H1 (cell line): ENCODE measurements around the gene THOC5. TPM values are rescaled to one million over a fixed set of nuclear protein-coding genes. Genes with fewer than 3 reads are reported as not detected.

Experiments
- BCL11A ChIP-seq, 2 experiments: IDR thresholded peaks; one replicate each; pipeline ENCODE4 v1.6.1; 2011; ENCODE audit warnings: low read depth in 2 of 2, low read length in 2 of 2, mild to moderate bottlenecking in 2 of 2
- CBX5 ChIP-seq: fragments of 300-800, 300-1000 bp; sonication (generic); IDR thresholded peaks from 2 replicates; pipeline ENCODE4 v1.7.1; 2016; ENCODE audit warnings: antibody characterized with exemption, low read length, low read depth
- POU5F1 ChIP-seq: IDR thresholded peaks from 2 replicates; pipeline ENCODE4 v1.6.1; 2011; ENCODE audit warnings: low read depth, mild to moderate bottlenecking, low read length, moderate library complexity
- SP2 ChIP-seq: IDR thresholded peaks from 2 replicates; pipeline ENCODE4 v1.6.1; 2012; ENCODE audit warnings: mild to moderate bottlenecking, low read length, inconsistent platforms
- SP4 ChIP-seq: IDR thresholded peaks from 2 replicates; pipeline ENCODE4 v1.6.1; 2012; ENCODE audit warnings: low read length, inconsistent platforms
- YY1 ChIP-seq: IDR thresholded peaks from 2 replicates; pipeline ENCODE4 v1.6.1; 2011; ENCODE audit warnings: low read depth, mild to moderate bottlenecking, low read length
- polyA plus RNA-seq, 7 experiments: library from polyadenylated mRNA; depleted of rRNA in 3 of 7; stranded (reverse) in 5 of 7; unstranded in 2 of 7; fragments of >200 nt in 5 of 7; fragments of 200-250 nt in 2 of 7; gene quantifications; 1 replicate in 5 of 7; 2 replicates in 1 of 7; 4 replicates in 1 of 7; pipeline versions ENCODE4 v1.2.1 to v1.2.3, GENCODE V29; 2011 to 2013; ENCODE audit warnings: missing spikeins in 2 of 7, mixed read lengths in 2 of 7
- total RNA-seq: library from RNA; stranded (reverse); fragmentation: NEBNext Ultra II Directional; extraction: Animal tissue kit (Norgen Biotek cat#: 25700); gene quantifications from 2 replicates; pipeline ENCODE4 v1.2.1, GENCODE V29; 2021
- TF ChIP-seq, protein P1 (sequence below): fragments of 300-600 bp; sonication (generic); IDR thresholded peaks from 2 replicates; pipeline ENCODE4 v1.7.1; 2012; ENCODE audit warnings: low read length, moderate library complexity, mild to moderate bottlenecking, inconsistent platforms; ENCODE audit not compliant: insufficient replicate concordance

Gene THOC5
- total and polyA plus RNA-seq, 2 of the 8 experiments (the other 6 are each of a cell fraction or from before 2014, with no cell fraction given): 27.7 to 65.7 TPM

DNA sequence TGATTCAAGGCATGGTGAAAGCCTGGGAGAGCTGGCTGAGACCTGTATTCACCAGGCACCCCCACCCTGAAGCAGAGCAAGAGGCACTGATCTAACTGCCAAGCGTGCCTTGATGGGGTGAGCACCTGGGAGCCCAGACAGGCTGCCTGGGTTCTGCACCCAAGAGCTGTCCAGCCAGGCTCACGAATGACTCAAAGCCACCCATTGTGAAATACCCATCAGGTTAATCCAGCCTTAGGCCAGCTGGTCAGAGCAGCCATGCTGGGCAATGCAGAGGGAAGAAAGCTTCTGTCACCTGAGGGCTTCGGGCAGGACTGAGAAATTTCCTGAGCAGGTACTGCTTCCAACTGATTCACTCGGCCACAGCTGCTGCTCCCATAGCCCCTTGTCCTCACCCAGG, 22.1 kb downstream of the THOC5 start (continued):
- TF ChIP-seq BCL11A (IDR thresholded peaks at IDR 0.05; ENCODE audit: low read depth in 2 of 2, low read length in 2 of 2): no peak
- no peak for TF ChIP-seq SP2
- TF ChIP-seq, protein P1, sequence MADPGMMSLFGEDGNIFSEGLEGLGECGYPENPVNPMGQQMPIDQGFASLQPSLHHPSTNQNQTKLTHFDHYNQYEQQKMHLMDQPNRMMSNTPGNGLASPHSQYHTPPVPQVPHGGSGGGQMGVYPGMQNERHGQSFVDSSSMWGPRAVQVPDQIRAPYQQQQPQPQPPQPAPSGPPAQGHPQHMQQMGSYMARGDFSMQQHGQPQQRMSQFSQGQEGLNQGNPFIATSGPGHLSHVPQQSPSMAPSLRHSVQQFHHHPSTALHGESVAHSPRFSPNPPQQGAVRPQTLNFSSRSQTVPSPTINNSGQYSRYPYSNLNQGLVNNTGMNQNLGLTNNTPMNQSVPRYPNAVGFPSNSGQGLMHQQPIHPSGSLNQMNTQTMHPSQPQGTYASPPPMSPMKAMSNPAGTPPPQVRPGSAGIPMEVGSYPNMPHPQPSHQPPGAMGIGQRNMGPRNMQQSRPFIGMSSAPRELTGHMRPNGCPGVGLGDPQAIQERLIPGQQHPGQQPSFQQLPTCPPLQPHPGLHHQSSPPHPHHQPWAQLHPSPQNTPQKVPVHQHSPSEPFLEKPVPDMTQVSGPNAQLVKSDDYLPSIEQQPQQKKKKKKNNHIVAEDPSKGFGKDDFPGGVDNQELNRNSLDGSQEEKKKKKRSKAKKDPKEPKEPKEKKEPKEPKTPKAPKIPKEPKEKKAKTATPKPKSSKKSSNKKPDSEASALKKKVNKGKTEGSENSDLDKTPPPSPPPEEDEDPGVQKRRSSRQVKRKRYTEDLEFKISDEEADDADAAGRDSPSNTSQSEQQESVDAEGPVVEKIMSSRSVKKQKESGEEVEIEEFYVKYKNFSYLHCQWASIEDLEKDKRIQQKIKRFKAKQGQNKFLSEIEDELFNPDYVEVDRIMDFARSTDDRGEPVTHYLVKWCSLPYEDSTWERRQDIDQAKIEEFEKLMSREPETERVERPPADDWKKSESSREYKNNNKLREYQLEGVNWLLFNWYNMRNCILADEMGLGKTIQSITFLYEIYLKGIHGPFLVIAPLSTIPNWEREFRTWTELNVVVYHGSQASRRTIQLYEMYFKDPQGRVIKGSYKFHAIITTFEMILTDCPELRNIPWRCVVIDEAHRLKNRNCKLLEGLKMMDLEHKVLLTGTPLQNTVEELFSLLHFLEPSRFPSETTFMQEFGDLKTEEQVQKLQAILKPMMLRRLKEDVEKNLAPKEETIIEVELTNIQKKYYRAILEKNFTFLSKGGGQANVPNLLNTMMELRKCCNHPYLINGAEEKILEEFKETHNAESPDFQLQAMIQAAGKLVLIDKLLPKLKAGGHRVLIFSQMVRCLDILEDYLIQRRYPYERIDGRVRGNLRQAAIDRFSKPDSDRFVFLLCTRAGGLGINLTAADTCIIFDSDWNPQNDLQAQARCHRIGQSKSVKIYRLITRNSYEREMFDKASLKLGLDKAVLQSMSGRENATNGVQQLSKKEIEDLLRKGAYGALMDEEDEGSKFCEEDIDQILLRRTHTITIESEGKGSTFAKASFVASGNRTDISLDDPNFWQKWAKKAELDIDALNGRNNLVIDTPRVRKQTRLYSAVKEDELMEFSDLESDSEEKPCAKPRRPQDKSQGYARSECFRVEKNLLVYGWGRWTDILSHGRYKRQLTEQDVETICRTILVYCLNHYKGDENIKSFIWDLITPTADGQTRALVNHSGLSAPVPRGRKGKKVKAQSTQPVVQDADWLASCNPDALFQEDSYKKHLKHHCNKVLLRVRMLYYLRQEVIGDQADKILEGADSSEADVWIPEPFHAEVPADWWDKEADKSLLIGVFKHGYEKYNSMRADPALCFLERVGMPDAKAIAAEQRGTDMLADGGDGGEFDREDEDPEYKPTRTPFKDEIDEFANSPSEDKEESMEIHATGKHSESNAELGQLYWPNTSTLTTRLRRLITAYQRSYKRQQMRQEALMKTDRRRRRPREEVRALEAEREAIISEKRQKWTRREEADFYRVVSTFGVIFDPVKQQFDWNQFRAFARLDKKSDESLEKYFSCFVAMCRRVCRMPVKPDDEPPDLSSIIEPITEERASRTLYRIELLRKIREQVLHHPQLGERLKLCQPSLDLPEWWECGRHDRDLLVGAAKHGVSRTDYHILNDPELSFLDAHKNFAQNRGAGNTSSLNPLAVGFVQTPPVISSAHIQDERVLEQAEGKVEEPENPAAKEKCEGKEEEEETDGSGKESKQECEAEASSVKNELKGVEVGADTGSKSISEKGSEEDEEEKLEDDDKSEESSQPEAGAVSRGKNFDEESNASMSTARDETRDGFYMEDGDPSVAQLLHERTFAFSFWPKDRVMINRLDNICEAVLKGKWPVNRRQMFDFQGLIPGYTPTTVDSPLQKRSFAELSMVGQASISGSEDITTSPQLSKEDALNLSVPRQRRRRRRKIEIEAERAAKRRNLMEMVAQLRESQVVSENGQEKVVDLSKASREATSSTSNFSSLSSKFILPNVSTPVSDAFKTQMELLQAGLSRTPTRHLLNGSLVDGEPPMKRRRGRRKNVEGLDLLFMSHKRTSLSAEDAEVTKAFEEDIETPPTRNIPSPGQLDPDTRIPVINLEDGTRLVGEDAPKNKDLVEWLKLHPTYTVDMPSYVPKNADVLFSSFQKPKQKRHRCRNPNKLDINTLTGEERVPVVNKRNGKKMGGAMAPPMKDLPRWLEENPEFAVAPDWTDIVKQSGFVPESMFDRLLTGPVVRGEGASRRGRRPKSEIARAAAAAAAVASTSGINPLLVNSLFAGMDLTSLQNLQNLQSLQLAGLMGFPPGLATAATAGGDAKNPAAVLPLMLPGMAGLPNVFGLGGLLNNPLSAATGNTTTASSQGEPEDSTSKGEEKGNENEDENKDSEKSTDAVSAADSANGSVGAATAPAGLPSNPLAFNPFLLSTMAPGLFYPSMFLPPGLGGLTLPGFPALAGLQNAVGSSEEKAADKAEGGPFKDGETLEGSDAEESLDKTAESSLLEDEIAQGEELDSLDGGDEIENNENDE: no peak
- no peak for TF ChIP-seq CBX5
- TF ChIP-seq POU5F1: no peak
- no peak for TF ChIP-seq SP4
- no peak for TF ChIP-seq YY1
